Fibroblast of lung (primary cell): ENCODE results near the gene NHLRC2.
"Not testable (repeated sequence)": the region's sequence is repeated elsewhere in the genome, so short reads cannot be mapped to it uniquely, and the experiment has no call there.

ENCODE experiments used
- CTCF ChIP-seq, 2 donors: IDR thresholded peaks in 1 of 2; conservative IDR thresholded peaks in 1 of 2; 1 replicate in 1 of 2; 2 replicates in 1 of 2; pipeline ENCODE4 v1.5.1; 2011 to 2012; ENCODE audit warnings: low read length in 2 of 2, control low read depth in 1 of 2, inconsistent platforms in 1 of 2, low read depth in 1 of 2, mild to moderate bottlenecking in 1 of 2
- EZH2 ChIP-seq: IDR thresholded peaks from 2 replicates; pipeline ENCODE4 v1.5.1; 2012; ENCODE audit warnings: low read length, control low read depth, mild to moderate bottlenecking; ENCODE audit errors: missing control alignments

- TF ChIP-seq CTCF (conservative IDR thresholded peaks at IDR 0.05 in 1 of 2, IDR thresholded peaks at IDR 0.05 in 1 of 2; ENCODE audit: low read depth in 1 of 2, low read length in 2 of 2); EZH2: not testable (repeated sequence)
These were observed 88.7 kb downstream of the NHLRC2 start for GRCh38 chr10:113943196-113943595.
